Pancreas (tissue), 10 donors: ENCODE measurements around the gene AMACR. TPM values are rescaled to one million over a fixed set of nuclear protein-coding genes. Genes with fewer than 3 reads are reported as not detected.

ENCODE experiments used
- ATAC-seq, 4 donors: fragments of 200-7000 bp; cut with Tn5 transposase; one replicate each; pipeline versions ENCODE4 v1.8.0 to v1.9.1; 2020; ENCODE audit warnings: mild to moderate bottlenecking in 4 of 4, moderate library complexity in 4 of 4
- DNase-seq, 6 donors: peaks; one replicate each; pipeline ENCODE4 v3.0.0-alpha.2; 2020
- FAIRE-seq: peaks from 2 replicates; lab custom pipeline; 2012; peaks lifted over from hg19 to GRCh38; lab: Jason Lieb, UNC
- H3K27ac ChIP-seq, 4 donors: fragments of 200-600 bp; sonication (generic); 1 replicate in 3 of 4; 2 replicates in 1 of 4; pipeline versions ENCODE4 v1.5.0 to v1.8.0; 2020
- H3K27me3 ChIP-seq, 4 donors: fragments of 200-600 bp; one replicate each; pipeline ENCODE4 v1.8.0; 2021
- H3K36me3 ChIP-seq, 3 donors: fragments of 200-600 bp; sonication (generic) in 1 of 3; one replicate each; pipeline versions ENCODE4 v1.5.0 to v1.8.0; 2020 to 2021
- H3K4me1 ChIP-seq, 3 donors: fragments of 200-600 bp; one replicate each; pipeline ENCODE4 v1.8.0; 2021
- H3K4me3 ChIP-seq, 4 donors: fragments of 200-600 bp; sonication (generic) in 2 of 4; one replicate each; pipeline versions ENCODE4 v1.5.0 to v1.8.0; 2020 to 2021
- H3K9me3 ChIP-seq, 4 donors: fragments of 200-600 bp; one replicate each; pipeline ENCODE4 v1.8.0; 2021
- CTCF ChIP-seq, 4 donors: fragments of 200-600 bp; sonication (generic) in 3 of 4; IDR thresholded peaks; one replicate each; pipeline versions ENCODE4 v1.5.0 to v1.8.0; 2021; ENCODE audit warnings: antibody characterized with exemption in 4 of 4
- WGBS, 2 donors: extraction: QIAGEN DNeasy Blood & Tissue Kit; methylation state at CpG; one replicate each; pipeline ENCODE4 v1.1.7; 2013; 5-methylcytosine and 5-hydroxymethylcytosine counted together
- intact Hi-C, 3 donors: fragments of 100-400 bp; cut with DNase I; formaldehyde crosslinking; loops; one replicate each; pipeline versions ENCODE4 v1.11.1 to v1.14.2; 2022
- polyA plus RNA-seq, 2 donors: library from polyadenylated mRNA; stranded (reverse); fragments of 200-250 nt; gene quantifications; one replicate each; pipeline ENCODE4 v1.2.3, GENCODE V29; 2013
- total RNA-seq, 6 donors: library from RNA; stranded (reverse); fragmentation: NEBNext Ultra II Directional in 4 of 6; extraction: Animal tissue kit (Norgen Biotek cat#: 25700) in 4 of 6; gene quantifications; one replicate each; pipeline versions ENCODE4 v1.2.1 to v1.2.4, GENCODE V29; 2021 to 2023
- donor health status: healthy with polysubstance abuse.
- donor health status: DM: no; HTN: no; CAD: no; lungs with moderate emphysema.
- donor health status: DM: no; HTN: no; CAD: no.
- donor health status: control.
- donor health status: control.
- donor health status: Bipolar disorder and iron deficiency.
- donor health status: DM: yes; HTN: yes; CAD: no.
- donor health status: DM: no; HTN: no; CAD: no.
- donor health status: DM: no; HTN: no; CAD: no.
- donor health status: DM: yes; HTN: yes; CAD: no.

The AMACR gene
- total RNA-seq (10 to 100 TPM in 3 of 6 donors, 1 to 10 TPM in 3; 7.8 to 15.1 (median 10.1) TPM), polyA plus RNA-seq (10 to 100 TPM in 1 of 2 donors, 1 to 10 TPM in 1; 4.4 to 13.1 TPM)

DNA sequence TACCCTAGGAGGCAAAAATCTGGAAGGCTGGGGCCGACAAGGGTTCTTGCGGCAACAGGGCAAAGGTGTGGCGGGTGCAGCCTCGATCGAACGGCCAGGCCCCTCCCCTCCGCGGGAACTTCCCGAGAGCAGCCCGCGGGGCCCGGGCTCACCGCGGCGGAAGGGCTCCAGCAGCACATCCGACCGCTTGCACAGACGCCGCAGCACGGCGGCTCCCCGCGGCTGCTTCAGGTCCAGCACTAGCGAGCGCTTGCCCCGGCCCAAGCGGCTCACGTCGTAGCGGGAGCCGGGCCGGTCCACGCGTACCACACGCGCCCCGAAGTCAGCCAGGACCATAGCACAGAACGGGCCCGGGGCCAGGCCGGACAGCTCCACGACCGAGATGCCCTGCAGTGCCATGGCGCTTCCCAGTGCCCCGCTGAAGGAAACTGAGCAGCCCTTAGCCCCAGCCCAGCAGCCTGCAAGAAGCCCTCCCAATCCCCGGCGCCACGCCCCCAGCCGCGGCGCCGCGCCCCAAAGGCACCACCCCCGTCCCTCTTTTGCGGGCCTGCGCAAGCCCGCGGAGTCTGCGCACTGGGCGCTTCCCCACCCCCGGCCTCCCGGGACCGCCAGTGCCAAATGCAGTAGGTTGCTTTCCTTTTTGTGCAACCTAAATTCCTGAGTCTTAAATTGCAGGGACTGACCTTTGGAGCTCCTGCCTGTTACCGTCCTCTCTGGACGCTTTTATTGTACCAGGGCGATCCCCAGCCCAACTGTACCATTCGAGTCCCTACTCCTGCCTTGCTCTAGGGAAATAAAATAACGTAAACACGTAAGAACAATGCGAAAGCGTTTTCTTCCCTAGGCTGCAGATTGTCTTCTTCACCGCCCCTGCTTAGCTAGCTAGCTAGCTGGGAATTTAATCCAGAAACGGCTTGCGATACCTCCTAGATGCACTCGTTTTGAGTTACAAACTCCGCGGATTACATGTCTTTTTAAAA, at the start of gene AMACR:
TSS of gene AMACR (minus strand) at position 430 of the 980 bp plus-strand sequence. CDS start at position 399, 31 bp downstream.
- FAIRE-seq (no peak), DNase-seq (peak; percentile 89 to 96 (median 93)), ATAC-seq (peak; percentile 91 to 96 (median 94))
- WGBS, 2 donors, result 0% methylated on average over 76 of the region's 76 CpGs
- Histone ChIP-seq H3K9me3 (no peaks in the 10 kb centered on the region), H3K27me3 (no peaks in the 10 kb centered on the region), H3K4me3 (peak within 1 kb of the TSS; percentile 64 to 89 (median 73)), H3K36me3 (no peaks in the 10 kb centered on the region), H3K27ac (peak within 1 kb of the TSS; percentile 87 to 96 (median 92)), H3K4me1 (peaks cover 10 to 15% (median 14%) of the 10 kb centered on the region in 3 donors)
- intact Hi-C loops, result loop anchor here in 1 of 3 donors (10.0 kb wide), 1 partner anchor 457 kb away; no protein-coding TSS in a partner anchor
- no peak for TF ChIP-seq CTCF (IDR thresholded peaks at IDR 0.05)

- DNase-seq (no peak), ATAC-seq (no peak), FAIRE-seq (no peak)
- Histone ChIP-seq H3K27me3 (no peaks in the 10 kb centered on the region), H3K36me3 (no peaks in the 10 kb centered on the region), H3K4me3 (no peak overlapping the region), H3K9me3 (no peaks in the 10 kb centered on the region), H3K27ac (no peak overlapping the region), H3K4me1 (no peaks in the 10 kb centered on the region)
- intact Hi-C loops, result no loop called here
- whole genome bisulfite sequencing, 2 donors, result 92 to 94% methylated on average over 5 of the region's 5 CpGs
- no peak for TF ChIP-seq CTCF (IDR thresholded peaks at IDR 0.05)
Observed at GRCh38 chr5:34057569-34057968, 49.7 kb upstream of the AMACR start.

DNA sequence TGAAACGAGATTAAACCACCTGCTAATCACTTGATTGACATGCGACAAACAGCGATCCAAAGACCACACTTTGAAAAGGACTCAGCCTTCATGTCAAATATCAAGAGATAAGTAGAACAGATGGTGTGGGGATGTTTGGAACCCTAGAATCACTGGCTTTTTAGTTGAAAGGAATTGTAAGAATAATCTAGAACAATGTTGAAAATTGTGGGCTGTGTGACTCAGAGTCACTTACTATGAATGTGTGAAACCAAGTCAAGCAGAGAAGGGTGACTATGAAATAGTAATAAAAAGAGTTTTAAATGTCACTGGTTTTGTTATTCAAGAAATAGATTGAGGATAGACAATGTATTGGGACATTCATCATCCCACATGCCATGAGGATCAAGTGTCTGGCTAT, 49.3 kb upstream of the AMACR start:
- no peaks in the 10 kb centered on the region for H3K36me3 ChIP-seq
- intact Hi-C loops, result no loop called here
- no peak overlapping the region for H3K27ac ChIP-seq
- DNase-seq (no peak), FAIRE-seq (no peak), ATAC-seq (no peak)
- no peak for TF ChIP-seq CTCF (IDR thresholded peaks at IDR 0.05)
- H3K27me3 ChIP-seq, result no peaks in the 10 kb centered on the region
- H3K4me1 ChIP-seq, result no peaks in the 10 kb centered on the region
- 85 to 94% methylated on average over 3 of the region's 3 CpGs for WGBS, 2 donors
- no peaks in the 10 kb centered on the region for H3K9me3 ChIP-seq
- no peak overlapping the region for H3K4me3 ChIP-seq

DNA sequence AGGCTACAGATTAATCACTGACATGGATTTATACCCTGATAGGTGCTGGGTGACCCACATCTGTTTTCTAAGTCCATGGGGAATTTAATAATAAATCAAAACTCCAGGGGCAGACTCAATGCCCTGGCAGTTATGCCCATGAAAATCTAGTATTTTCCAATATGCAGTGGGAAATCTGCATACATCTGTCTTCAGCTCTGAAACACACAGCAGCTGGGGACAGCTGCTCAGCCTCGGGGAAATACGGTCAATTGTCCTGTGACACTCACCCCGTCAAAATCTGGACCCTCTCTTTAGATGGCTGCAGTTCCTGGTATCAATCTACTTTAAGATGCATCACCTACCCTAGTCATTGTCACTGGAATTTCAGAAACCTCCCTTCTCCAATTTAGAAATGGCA, 47.8 kb upstream of the AMACR start:
- Histone ChIP-seq H3K27ac (no peak overlapping the region), H3K27me3 (no peaks in the 10 kb centered on the region), H3K4me3 (no peak overlapping the region), H3K4me1 (no peaks in the 10 kb centered on the region), H3K36me3 (peaks cover 0 to 8% (median 0%) of the 10 kb centered on the region in 3 donors), H3K9me3 (no peaks in the 10 kb centered on the region)
- ATAC-seq (no peak), DNase-seq (no peak), FAIRE-seq (no peak)
- intact Hi-C loops, result no loop called here
- WGBS, 2 donors, result 95 to 97% methylated on average over 3 of the region's 3 CpGs
- TF ChIP-seq CTCF (IDR thresholded peaks at IDR 0.05), result no peak
